Vagina (tissue), 2 donors: ENCODE data around the gene USP34.

Experiments
- CTCF ChIP-seq, 3 experiments: fragments of 450-650 bp in 2 of 3; fragments of 200-600 bp in 1 of 3; sonication (generic) in 1 of 3; IDR thresholded peaks; one replicate each; pipeline ENCODE4 v1.5.1; 2017 to 2019; ENCODE audit warnings: antibody characterized with exemption in 3 of 3, mild to moderate bottlenecking in 2 of 3, moderate library complexity in 2 of 3
- POLR2A ChIP-seq, 2 donors: fragments of 450-650 bp; IDR thresholded peaks; one replicate each; pipeline ENCODE4 v1.6.1; 2017; ENCODE audit warnings: antibody characterized with exemption in 2 of 2, mild to moderate bottlenecking in 2 of 2, moderate library complexity in 2 of 2

GRCh38 chr2:61438670-61439069 is 32.2 kb downstream of the USP34 start:
- TF ChIP-seq CTCF (IDR thresholded peaks at IDR 0.05) = no peak
- TF ChIP-seq POLR2A (IDR thresholded peaks at IDR 0.05) = no peak
